HG02884 (cell line): Measurements from ENCODE around the gene IFI16.
"Not testable (repeated sequence)": the region's sequence is repeated elsewhere in the genome, so short reads cannot be mapped to it uniquely, and the experiment has no call there.

Experiments
- ATAC-seq: cut with Tn5 transposase; IDR thresholded peaks from one replicate; pipeline ENCODE4 v1.9.1; 2021; ENCODE audit warnings: mild to moderate bottlenecking, moderate library complexity; ENCODE audit not compliant: unreplicated experiment

The IFI16 gene

DNA sequence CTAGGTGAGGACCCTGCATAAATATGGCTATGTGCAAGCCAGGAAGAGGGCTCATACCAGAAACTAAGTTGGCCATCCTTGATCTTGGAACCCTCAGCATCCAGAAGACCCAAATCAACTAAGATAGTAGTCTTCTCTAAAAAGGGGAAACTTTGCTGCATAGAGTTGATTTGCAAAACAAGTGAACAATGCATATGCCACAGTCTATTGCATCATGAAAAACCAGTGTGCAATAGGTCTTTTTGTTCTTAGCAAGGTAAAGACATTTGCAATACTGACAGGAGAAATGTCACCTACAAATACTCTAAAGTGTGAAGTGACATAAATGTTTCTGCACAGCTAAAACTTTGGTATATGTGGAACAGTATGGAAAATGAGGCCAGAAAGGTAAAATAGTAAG is 2.0 kb upstream of the IFI16 start:
- ATAC-seq: no peak

DNA sequence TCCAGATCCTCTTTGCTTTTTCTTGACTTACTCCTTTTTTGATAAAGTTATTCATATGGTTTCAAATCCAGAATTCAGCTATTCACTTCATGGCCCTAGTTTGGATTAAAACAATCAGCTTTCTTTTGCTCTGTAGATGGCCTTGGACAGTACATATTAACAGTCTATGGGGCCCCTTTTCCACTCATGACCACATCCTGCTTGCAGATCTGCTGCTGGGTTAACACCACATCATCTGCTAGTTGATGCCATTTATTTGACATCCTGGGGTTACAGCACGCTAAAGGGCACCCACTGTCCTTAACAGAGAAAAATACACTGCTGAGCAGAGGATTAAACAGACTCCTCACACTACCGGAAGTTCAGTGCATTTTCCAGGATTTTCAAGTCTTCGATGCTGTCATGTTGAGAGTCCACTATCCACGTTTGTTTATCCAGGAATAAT is 941 bp upstream of the IFI16 start:
- peak; percentile 52 for ATAC-seq

DNA sequence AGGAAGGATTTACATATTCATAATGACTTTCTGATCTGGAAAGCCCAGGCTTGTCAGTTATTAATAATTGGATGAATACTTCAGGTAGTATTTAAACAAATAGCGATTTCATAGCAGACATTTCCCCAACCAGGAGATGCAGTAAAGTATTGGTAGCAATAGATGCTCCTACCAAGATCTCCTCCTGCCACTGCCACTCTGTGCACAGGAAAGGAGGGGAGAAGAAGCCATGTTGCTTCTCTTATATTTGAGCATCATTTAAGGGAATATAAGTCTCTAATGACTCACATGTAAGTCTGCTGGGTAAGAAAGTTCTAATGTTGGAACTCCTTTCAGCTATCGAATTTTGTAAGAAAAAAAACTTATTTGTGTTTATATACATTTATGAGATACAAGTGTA is 420 bp upstream of the IFI16 start:
- ATAC-seq: no peak

GRCh38 chr1:159010391-159010790 is 684 bp downstream of the IFI16 start:
- ATAC-seq: no peak

DNA sequence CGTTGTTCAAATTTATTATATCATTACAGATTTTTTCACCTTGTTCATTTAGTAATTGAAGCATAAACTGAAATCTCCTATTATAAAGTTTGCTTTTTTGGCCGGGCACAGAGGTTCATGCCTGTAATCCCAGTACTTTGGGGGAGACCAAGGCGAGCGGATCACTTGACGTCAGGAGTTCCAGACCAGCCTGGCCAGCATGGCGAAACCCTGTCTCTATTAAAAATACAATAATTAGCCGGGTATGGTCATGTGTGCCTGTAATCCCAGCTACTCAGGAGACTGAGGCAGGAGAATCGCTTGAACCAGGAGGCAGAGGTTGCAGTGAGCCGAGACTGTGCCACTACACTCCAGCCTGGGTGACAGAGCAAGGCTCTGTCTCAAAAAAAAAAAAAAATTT is 1.3 kb downstream of the IFI16 start:
- ATAC-seq: not testable (repeated sequence)

DNA sequence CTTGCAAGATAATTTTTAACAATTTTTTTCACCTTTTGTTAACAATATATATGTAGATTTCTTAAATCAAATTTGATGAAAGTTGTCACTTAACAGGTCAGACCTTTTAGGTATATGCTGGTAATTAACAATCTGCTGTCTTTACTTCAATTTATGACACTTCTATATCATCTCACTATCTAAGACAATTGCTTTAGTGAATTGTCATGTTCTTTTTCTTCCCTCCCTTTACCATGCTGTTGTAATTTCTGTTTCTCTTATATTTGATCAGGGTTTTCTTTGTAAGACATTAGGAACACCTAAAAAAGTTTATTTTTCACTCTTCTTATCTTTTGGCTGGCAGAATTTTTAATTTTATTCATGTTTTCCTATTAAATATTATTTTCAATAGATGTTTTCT is 2.0 kb downstream of the IFI16 start:
- ATAC-seq: no peak

DNA sequence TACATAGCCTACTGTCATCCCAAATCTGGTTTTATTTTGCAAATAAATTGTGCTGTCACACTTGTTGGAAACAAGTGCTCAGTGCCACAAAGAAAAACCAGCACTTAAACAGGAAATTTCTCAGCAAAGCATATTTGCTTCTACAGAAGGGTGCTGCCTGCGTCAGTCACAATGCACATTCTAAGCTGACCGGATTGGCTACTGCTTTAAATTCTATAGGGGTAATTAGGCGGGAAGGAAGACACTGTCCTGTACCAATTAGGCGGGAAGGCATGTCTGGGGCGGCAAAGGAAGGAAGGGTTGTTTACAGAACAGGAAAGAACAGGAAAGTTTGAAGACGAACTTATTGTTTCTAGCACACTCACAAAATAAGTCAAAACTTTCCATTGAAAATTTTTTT is 2.8 kb downstream of the IFI16 start:
- no peak for ATAC-seq

GRCh38 chr1:159014003-159014571 is 4.4 kb downstream of the IFI16 start:
- no peak for ATAC-seq

- ATAC-seq: no peak
These were observed 5.1 kb downstream of the IFI16 start for GRCh38 chr1:159014851-159015250.

DNA sequence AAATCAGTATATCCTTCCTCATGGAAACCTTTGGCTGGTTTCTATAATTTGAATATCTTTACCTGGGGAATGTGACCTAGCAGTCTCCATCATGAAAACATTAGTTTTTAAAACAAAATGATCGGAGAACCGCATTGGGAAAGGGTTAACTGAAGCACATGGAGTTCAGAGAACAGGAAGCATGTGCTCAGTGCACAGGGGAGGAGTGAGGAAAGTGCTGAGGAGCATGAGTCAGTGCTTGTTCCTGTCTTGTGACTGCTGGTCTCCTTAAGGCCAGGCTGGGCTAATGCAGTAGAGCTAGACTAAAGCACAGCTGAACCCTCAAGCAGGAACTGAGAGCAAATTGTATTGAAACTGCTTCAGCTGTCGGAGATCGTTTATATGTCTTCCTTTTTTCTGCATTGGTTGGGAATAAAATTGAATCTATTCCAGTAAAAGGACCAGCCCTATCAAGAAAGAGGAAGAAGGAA is 5.8 kb downstream of the IFI16 start:
- peak; percentile 94 for ATAC-seq

- no peak for ATAC-seq
These were observed 14.0 kb downstream of the IFI16 start for GRCh38 chr1:159023723-159024122.

GRCh38 chr1:159025043-159025442 is 15.3 kb downstream of the IFI16 start:
- ATAC-seq: no peak

DNA sequence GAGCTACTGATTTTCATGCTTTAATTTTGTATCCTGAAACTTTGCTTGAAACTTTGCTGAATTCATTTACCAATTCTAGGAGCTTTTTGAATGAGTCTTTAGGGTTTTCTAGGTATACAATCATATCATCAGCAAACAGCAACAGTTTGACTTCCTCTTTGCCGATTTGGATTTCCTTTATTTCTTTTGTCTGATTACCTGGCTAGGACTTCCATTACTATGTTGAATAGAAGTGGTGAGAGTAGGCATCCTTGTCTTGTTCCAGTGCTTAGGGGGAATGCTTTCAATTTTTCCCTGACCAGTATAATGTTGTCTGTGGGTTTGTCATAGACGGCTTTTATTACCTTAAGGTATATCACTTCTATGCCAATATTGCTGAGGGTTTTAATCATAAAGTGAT is 17.1 kb downstream of the IFI16 start:
- ATAC-seq: not testable (repeated sequence)

DNA sequence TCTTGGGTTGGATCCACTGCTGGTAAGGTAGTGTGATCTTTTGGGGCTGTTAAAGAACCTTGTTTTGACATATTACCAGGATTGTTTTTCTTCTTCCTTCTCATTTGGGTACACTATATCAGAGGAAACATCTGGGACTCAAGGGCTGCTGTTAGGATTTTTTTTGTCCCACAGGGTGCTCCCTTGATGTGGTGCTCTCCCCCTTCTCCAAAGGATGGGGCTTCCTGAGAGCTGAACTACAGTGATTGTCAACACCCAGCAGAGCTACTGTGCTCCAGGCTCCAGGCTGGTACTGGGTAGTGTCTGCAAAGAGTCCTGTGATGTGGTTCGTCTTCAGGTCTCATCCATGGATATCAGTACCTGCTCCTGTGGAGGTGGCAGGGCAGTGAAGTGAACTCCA is 20.6 kb downstream of the IFI16 start:
- ATAC-seq: no peak

- ATAC-seq: no peak
These were observed 21.3 kb downstream of the IFI16 start for GRCh38 chr1:159030877-159031447.

DNA sequence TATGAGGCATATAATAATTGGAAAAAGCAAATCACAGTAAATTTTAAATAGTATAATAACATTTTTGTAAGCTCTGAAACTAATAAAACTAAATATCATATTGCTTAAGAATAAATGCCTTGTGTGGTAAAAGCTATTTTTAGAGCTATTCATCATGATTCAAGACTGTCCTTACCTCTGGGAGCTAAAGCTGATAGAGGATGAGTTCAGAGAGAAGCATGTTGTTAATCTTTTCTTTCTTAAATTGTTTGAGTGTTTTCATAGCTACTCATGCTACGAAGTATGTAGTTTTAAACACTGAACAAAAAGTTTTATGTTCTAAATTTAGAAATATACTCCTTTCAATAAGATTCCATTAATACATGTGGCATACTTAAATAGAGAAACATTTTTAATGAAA is 30.5 kb downstream of the IFI16 start:
- ATAC-seq: no peak

GRCh38 chr1:159040893-159041724 is 31.4 kb downstream of the IFI16 start:
- no peak for ATAC-seq

DNA sequence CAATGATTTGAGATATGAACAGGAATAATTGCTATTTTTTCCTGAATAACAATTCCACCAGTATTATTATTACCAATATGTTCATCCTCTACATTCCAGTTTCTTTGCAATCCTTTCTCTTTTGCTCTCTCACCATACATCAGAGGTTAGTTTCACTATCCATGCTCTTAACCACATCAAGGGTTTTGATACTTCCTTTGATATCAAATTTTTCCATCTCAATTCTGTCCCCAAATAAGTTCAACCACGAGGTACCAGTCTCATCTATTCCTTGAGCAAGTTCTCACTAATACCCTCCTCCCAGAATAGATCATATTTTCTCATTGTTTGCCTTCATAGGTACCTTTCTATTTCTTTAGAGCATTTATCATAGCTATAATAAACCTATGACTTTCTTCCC is 36.8 kb downstream of the IFI16 start:
- ATAC-seq: not testable (repeated sequence)

- no peak for ATAC-seq
These were observed 41.7 kb downstream of the IFI16 start for GRCh38 chr1:159051436-159051835.

GRCh38 chr1:159054427-159054826 is 44.7 kb downstream of the IFI16 start:
- no peak for ATAC-seq

DNA sequence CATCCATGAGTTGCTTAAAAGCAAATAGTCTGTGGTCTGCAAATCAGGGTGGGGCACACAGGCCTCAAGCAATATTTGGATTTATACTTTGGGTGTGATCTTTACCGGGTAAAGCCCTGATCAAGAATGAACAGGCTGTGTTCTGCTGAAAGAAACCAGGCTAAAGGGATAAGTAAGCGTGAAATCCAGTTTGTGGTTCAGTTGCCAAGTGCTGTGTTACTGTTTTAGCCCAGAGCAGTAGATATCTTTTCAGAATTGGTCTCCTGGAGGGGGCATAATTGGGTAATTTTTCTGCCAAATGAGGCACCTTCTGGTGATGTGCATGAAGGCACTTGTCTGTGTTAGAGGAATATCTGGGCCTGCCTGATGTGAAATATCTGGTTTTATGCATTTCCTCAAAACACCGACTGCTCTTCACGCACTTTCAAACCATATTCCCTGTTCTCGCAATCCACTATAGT is 45.5 kb downstream of the IFI16 start:
- no peak for ATAC-seq
